NB4 (cell line): ENCODE measurements around the gene CYBC1.

Experiments used
- DNase-seq: peaks from one replicate; pipeline ENCODE4 v3.0.0; 2010; ENCODE audit warnings: low read depth
- H3K4me3 ChIP-seq: one replicate; pipeline ENCODE4 v1.5.1; 2011; ENCODE audit warnings: mild to moderate bottlenecking, low read depth, low read length, moderate library complexity
- MAX ChIP-seq: IDR thresholded peaks from 2 replicates; pipeline ENCODE4 v1.6.1; 2011; ENCODE audit warnings: low read depth, low read length
- MYC ChIP-seq: IDR thresholded peaks from 2 replicates; pipeline ENCODE4 v1.6.1; 2011; ENCODE audit warnings: low read depth, low read length
- POLR2A ChIP-seq: IDR thresholded peaks from 2 replicates; pipeline ENCODE4 v1.6.1; 2011; ENCODE audit warnings: mild to moderate bottlenecking; ENCODE audit not compliant: insufficient read length; ENCODE audit errors: extremely low read depth
- TF ChIP-seq, protein P1 (sequence below): IDR thresholded peaks from one replicate; pipeline ENCODE4 v1.5.1; 2012; ENCODE audit warnings: low read depth, low read length

Gene CYBC1

DNA sequence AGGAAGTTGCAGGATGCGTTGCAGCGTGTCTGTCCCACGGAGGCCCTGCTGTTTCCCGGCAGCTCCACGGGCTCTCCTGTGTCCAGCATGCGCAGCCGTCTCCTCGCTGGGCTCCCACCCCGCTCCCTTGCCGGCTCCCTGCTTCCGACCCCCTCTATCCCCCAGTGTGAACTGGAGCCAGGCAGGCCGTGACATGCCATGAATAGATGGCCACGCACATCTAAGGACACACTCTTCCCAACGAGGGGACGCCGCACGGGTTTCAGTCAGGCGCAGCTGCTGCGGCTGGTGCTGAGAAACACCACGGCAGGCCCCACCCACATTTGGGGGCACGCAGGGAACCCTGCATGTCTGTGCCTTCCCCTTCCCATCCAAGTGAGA, 41.6 kb downstream of the CYBC1 start:
- DNase-seq, result no peak
- H3K4me3 ChIP-seq, result no peak overlapping the region
- no peak for TF ChIP-seq POLR2A
- TF ChIP-seq, protein P1, sequence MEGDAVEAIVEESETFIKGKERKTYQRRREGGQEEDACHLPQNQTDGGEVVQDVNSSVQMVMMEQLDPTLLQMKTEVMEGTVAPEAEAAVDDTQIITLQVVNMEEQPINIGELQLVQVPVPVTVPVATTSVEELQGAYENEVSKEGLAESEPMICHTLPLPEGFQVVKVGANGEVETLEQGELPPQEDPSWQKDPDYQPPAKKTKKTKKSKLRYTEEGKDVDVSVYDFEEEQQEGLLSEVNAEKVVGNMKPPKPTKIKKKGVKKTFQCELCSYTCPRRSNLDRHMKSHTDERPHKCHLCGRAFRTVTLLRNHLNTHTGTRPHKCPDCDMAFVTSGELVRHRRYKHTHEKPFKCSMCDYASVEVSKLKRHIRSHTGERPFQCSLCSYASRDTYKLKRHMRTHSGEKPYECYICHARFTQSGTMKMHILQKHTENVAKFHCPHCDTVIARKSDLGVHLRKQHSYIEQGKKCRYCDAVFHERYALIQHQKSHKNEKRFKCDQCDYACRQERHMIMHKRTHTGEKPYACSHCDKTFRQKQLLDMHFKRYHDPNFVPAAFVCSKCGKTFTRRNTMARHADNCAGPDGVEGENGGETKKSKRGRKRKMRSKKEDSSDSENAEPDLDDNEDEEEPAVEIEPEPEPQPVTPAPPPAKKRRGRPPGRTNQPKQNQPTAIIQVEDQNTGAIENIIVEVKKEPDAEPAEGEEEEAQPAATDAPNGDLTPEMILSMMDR, result no peak
- TF ChIP-seq MYC, result no peak
- TF ChIP-seq MAX, result no peak

DNA sequence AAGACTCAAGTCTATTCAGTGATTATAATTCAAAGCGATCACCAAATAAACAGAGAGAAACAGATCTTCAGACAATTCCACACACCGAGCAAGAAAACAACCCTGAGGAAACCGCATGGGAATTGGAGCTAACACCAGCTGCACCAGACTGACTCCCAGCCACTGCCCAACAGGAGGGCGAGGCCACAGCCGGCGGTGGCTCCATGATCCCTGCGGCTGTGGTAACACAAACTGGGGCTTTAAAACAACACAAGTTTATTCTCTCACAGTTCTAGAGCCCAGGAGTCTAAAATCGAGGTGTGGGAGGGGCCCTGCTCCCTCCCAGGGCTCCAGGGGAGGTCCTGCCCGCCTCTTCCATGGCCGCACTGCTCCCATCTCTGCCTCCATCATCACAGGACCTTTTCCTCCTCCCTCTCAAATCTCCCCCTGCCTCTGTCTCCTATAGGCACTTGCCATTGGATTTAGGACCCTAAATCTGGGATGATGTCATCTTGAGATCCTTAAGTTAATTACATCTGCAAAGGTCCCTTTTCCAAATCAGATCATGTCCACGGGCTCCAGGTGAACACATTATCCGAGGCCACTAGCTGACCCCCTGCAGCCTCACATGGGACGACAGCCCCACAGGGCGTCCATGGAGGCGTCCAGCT, 42.1 kb downstream of the CYBC1 start:
- TF ChIP-seq MYC, result no peak
- TF ChIP-seq MAX, result no peak
- TF ChIP-seq, protein P1, result no peak
- TF ChIP-seq POLR2A, result no peak
- DNase-seq, result no peak
- H3K4me3 ChIP-seq, result no peak overlapping the region

DNA sequence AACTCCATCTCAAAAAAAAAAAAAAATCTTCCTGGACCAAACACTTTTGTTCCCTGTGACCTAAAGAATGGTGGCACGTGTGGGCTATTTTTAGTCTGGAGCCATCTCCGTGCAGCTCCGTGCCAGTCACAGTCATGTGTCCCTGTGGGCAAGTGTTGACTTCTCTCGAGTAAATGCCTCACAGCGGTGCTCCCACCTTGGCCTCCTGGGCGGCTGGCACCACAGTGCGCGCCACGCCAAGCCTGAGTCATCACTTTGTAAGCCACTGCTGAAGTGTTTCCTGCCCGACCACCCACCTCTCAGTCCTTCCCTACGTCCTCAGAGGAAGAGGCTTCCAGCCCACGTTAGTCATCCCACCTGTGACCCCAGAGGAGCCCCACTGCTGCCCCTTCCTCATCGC, 43.3 kb downstream of the CYBC1 start:
- H3K4me3 ChIP-seq, result no peak overlapping the region
- DNase-seq, result peak; percentile 25
- TF ChIP-seq, protein P1, result no peak
- TF ChIP-seq MYC (no peak), POLR2A (no peak), MAX (no peak)

DNA sequence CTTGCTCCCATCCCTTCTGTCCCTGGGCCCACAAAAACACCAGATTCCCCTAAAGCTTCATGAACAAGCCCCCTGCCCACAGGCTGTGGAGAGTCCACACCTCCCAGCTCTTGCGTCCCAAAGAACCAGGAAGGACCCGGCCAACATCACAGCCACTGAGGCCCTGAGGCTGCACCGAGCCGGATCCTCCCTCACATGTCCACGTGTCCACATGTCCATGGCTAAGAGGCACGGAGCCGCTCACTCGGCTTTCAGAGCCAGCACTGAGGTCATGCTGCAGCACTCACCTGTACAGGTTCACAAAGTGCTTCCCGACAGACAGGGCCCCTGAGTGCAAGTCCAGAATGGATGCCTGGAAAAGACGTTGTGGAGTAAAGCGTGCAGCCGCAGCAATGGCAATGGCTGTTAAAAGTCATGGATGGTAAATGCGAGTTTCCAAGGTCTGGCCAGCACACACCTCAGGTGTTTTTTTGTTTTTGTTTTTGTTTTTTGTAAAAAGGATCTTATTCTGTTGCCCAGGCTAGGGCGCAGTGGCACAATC, 44.4 kb downstream of the CYBC1 start:
- DNase-seq, result no peak
- TF ChIP-seq, protein P1, result no peak
- H3K4me3 ChIP-seq, result no peak overlapping the region

GRCh38 chr17:82405051-82405450, 45.5 kb downstream of the CYBC1 start:
- DNase-seq, result no peak
- TF ChIP-seq MAX (no peak), MYC (no peak), POLR2A (no peak)
- TF ChIP-seq, protein P1, result no peak
- no peak overlapping the region for H3K4me3 ChIP-seq
